Ishikawa (cell line): Measurements from ENCODE around the gene B4GALT6.

Source experiments
- CEBPB ChIP-seq: IDR thresholded peaks from 2 replicates; pipeline ENCODE4 v1.6.1; 2012
- CREB1 ChIP-seq: IDR thresholded peaks from 2 replicates; pipeline ENCODE4 v1.6.1; 2012; ENCODE audit warnings: low read depth
- EP300 ChIP-seq: IDR thresholded peaks from 2 replicates; pipeline ENCODE4 v1.6.1; 2012; ENCODE audit warnings: borderline replicate concordance
- NFIC ChIP-seq: IDR thresholded peaks from 2 replicates; pipeline ENCODE4 v1.6.1; 2012
- TAF1 ChIP-seq: IDR thresholded peaks from 2 replicates; pipeline ENCODE4 v1.6.1; 2012; ENCODE audit warnings: low read depth, mild to moderate bottlenecking
- TCF12 ChIP-seq: IDR thresholded peaks from 2 replicates; pipeline ENCODE4 v1.6.1; 2012; ENCODE audit warnings: low read depth
- YY1 ChIP-seq: IDR thresholded peaks from 2 replicates; pipeline ENCODE4 v1.6.1; 2012; ENCODE audit warnings: low read depth

DNA sequence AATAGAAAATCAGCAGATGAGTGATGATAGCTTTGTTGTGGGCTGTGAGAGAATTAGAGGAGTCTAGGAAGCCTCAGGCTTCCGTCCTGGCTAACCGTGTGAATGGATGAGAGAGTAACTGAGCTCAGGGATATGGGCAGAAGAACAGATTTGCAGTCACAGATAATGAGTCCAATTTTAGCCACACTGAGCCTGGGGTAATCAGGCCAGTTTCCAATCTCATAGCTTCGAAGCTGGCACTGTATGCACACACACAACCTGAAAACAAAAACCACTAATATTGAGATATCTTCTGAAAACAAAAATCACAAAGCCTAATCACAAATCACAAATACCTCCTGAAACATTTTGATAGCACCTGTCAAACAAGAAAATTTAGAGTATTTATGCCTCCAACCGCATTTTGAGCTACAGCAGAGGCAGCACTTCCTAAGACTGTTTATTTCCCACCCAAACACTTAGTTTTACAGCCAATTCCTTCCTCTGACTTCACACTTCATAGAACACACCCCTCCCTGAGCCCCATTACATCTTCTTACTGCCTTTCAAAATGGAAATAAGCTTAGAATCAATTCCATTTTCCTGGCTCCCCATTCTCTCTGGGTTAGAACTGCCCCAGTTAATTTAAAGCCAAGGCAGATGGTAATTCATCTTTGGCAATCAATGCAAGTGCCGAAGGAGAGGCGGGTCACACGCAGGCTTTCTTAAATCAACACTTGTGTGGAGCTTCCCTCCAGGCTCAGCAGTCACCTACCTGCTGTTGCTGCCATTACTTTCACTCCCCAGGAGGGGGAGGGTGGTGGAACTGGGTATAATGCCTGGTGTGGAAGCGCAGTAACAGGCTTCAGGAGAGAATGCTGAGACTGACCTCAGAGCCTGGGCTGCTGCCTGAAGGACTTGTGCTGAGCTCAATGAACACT lies 73.8 kb downstream of the B4GALT6 start:
- TF ChIP-seq YY1, result no peak
- no peak for TF ChIP-seq TAF1
- TF ChIP-seq TCF12, result no peak
- no peak for TF ChIP-seq EP300
- no peak for TF ChIP-seq CEBPB
- no peak for TF ChIP-seq CREB1
- TF ChIP-seq NFIC, result no peak
